ENCODE measurements around the gene NME4. TPM values are rescaled to one million over a fixed set of nuclear protein-coding genes. Genes with fewer than 3 reads are reported as not detected.

NME4 gene
- total RNA-seq, 4 donors from 2014 or later: 15.4 to 29.8 (median 19.5) TPM

DNA sequence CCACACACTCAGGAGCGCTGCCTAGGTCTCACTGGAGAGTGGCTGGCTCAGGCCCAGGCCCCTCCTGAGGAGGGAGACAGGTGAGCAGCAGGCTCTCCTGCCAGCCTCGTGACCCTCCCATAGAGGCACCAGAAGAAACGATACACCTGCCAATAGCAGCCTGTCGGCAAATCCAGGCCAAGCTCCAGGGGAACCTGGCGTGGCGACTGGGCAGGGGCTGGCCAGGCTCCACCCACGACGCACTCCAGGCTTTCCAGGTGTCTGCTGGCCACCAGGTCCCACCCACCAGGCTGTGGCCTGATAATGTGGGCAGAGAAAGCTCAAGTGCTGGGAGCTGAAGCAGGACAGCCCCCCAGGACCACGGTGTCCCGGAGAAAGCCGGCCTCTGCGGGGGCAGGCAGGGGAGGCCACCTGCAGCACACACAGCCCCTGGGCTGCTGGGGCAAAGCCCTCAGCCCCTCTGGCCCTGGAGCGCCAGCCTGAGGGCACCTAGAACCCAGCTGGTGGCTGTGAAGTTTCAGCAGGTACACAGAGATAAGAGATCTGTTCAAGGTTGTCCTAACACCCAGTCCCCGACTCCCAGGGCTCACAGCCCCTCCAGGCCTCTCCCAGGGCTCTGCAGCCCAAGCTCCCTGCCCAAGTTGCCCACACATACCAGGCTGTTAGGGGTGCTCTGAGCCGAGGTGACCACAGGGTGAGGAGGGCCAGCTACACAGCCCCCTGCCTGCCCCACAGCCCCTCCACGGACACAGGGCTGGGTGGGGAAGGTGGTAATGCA is 17.6 kb upstream of the NME4 start:
- TF ChIP-seq POLR2A (IDR thresholded peaks at IDR 0.05): no peak
- TF ChIP-seq, protein P1, sequence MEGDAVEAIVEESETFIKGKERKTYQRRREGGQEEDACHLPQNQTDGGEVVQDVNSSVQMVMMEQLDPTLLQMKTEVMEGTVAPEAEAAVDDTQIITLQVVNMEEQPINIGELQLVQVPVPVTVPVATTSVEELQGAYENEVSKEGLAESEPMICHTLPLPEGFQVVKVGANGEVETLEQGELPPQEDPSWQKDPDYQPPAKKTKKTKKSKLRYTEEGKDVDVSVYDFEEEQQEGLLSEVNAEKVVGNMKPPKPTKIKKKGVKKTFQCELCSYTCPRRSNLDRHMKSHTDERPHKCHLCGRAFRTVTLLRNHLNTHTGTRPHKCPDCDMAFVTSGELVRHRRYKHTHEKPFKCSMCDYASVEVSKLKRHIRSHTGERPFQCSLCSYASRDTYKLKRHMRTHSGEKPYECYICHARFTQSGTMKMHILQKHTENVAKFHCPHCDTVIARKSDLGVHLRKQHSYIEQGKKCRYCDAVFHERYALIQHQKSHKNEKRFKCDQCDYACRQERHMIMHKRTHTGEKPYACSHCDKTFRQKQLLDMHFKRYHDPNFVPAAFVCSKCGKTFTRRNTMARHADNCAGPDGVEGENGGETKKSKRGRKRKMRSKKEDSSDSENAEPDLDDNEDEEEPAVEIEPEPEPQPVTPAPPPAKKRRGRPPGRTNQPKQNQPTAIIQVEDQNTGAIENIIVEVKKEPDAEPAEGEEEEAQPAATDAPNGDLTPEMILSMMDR (IDR thresholded peaks at IDR 0.05): no peak
- intact Hi-C loops (cut with DNase I; ENCODE audit: low total_unique reads): no loop called here
- DNase-seq (ENCODE audit: low spot score in 2 of 2): no peak
- WGBS, 2 donors: 63 to 83% methylated on average over 8 to 12 of the region's 16 CpGs
- H3K4me3 ChIP-seq (ENCODE audit: low read depth, poor library complexity, severe bottlenecking): no peak overlapping the region

DNA sequence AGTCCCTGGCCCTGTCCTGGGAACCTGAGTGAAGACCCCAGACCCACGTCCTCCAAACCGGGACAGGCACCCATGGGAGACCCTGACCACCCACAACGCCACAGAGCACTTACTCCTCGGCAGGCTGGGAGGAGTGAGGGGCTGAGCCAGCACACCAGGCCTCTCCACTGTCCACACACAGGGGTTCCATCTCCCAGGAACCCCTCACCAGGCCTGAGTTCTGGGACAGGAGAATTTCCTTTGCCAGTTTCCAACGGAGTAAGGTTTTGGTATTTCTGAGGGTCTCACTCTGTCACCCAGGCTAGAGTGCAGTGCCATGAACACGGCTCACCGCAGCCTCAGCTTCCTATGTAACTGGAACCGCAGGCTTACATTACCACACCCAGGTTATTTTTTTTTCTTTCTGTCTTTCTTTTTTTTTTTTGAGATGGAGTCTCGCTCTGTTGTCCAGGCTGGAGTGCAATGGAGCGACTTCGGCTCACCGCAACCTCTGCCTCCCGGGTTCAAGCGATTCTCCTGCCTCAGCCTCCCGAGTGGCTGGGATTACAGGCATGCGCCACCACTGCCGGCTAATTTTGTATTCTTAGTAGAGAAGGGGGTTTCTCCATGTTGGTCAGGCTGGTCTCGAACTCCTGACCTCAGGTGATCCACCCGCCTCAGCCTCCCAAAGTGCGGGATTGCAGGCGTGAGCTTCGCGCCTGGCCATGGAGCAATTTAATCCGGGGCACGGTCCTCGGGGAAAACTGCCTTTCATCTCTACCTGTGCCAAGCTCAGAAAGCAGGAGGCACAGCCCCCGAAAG is 16.8 kb upstream of the NME4 start:
- 80 to 82% methylated on average over 25 to 27 of the region's 27 CpGs for WGBS, 2 donors
- H3K4me3 ChIP-seq (ENCODE audit: low read depth, poor library complexity, severe bottlenecking): no peak overlapping the region
- no peak for DNase-seq (ENCODE audit: low spot score in 2 of 2)
- intact Hi-C loops (cut with DNase I; ENCODE audit: low total_unique reads): no loop called here
- TF ChIP-seq POLR2A (IDR thresholded peaks at IDR 0.05): no peak
- TF ChIP-seq, protein P1 (IDR thresholded peaks at IDR 0.05): no peak

DNA sequence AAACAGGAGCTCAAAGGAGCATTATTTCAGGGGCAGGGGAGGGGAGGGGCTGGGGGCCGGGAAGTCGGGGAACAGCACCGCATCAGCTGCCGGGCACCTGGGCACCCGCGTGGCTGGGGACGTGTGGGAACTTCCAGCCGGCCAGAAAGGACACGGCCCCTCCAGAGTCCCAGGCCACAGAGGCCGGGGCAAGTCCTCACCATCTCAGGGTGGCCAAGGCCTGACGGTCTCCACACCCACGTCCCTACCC is 16.3 kb upstream of the NME4 start:
- peak overlapping the region; percentile 47 for H3K4me3 ChIP-seq (ENCODE audit: low read depth, poor library complexity, severe bottlenecking)
- WGBS, 2 donors: 3 to 10% methylated on average over 6 to 12 of the region's 12 CpGs
- DNase-seq (ENCODE audit: low spot score in 2 of 2): no peak
- intact Hi-C loops (cut with DNase I; ENCODE audit: low total_unique reads): no loop called here
- TF ChIP-seq POLR2A (IDR thresholded peaks at IDR 0.05): no peak

DNA sequence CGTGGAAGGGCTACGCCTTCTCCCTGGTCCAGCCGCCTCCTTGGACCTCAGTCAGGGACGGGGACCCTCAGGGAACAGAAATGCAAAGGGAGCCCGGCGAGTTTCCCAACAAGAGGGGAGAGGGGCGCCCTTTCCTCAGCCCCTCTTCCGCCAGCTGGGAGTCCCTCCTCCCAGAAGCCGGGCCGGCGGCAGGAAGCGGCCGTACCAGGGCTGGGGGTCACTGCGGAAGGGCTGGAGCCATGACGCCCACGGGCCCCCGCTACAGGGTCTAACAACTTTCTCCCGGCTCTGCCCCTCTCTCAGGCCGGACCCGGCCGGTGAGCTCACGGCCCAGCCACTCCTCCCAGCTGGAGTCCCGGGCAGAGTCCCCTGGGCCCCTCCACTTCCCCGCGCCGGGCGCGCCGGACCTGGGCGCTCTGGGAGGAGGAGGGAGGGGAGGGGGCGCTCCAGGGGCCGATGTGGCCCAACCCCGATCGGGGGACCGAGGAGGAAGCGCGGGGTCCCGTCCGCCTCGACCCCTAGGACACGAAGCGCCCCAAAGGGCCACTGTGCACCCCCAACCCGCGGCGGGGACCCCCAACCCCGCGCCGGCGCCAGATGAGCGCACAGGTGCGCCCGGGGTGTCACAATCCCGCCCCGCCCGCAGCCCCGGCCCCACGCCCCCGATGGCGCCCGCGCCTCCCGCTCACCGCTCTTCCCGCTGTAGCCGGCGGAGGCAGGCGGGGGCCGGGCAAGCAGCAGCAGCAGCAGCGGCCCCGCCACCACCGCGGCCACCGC is 15.8 kb upstream of the NME4 start:
- DNase-seq (ENCODE audit: low spot score in 2 of 2): no peak

DNA sequence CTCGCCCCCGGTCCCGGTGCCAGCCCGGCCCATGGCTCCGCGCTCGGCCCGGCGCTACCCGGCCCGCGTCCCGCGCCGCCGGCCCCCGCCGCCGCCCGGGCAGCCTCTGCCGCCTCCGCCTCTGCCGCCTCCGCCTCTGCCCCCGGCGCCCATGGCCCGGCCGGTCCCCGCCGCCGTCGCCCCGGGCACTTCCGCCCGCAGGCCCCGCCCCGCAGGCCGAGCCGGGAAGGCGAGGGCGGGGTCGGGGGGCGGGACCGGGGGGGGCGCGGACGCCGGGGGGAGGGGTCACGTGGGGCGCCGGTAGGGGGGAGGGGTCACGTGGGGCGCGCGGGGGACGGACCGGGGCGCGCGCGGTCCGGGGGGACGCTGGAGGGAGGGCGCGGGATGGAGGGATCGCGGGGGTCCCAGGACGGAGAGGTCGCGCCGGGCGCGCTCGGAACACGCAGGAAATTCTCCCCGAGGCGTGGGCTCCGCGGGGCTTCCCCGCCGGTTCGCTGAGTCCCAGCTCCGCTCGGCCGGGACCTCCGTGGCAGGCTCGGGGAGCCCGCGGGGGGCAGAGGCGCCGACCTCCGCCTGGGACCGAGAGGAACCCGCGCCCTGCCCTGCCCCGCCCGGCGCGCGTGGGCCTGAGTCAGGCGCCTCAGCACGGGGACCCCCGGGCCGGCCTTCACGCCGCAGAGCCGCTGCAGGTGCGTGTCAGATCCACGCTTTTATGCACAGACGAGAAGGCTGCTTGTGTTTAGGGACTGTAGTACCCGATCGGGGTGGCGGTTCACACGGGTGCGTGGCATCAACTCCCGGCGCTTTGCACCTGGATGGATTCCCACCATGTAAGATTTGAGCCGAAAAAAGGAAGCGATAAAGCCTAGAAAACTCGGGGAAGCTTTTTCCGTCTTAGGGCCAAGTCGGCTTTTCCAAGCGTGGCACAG is 14.9 kb upstream of the NME4 start, which contains the start of gene PGAP6:
Gene PGAP6, minus strand, starts transcription at position 190 of the 929 bp plus-strand sequence. Its CDS starts 157 bp downstream, at position 33.
- intact Hi-C loops (cut with DNase I; ENCODE audit: low total_unique reads): no loop called here
- no peak for TF ChIP-seq POLR2A (IDR thresholded peaks at IDR 0.05)
- TF ChIP-seq, protein P1 (IDR thresholded peaks at IDR 0.05): no peak
- peak in 1 of 2 donors; percentile 92 for DNase-seq (ENCODE audit: low spot score in 2 of 2)
- H3K4me3 ChIP-seq (ENCODE audit: low read depth, poor library complexity, severe bottlenecking): peak within 1 kb of the TSS; percentile 50
- WGBS, 2 donors: 0 to 2% methylated on average over 26 to 64 of the region's 123 CpGs

More for the DNA sequence above, 15.8 kb upstream of the NME4 start:
- WGBS, 2 donors: 1 to 2% methylated on average over 7 to 51 of the region's 73 CpGs
- peak overlapping the region; percentile 47 for H3K4me3 ChIP-seq (ENCODE audit: low read depth, poor library complexity, severe bottlenecking)
- intact Hi-C loops (cut with DNase I; ENCODE audit: low total_unique reads): no loop called here
- no peak for TF ChIP-seq POLR2A (IDR thresholded peaks at IDR 0.05)
- TF ChIP-seq, protein P1 (IDR thresholded peaks at IDR 0.05): no peak

All from lower leg skin (tissue), 4 donors.